ENCODE measurements around the gene WSCD1. TPM values are rescaled to one million over a fixed set of nuclear protein-coding genes. Genes with fewer than 3 reads are reported as not detected.

WSCD1 gene
- total and polyA plus RNA-seq, 2 of the 4 experiments (the other 2 are of a cell fraction): 0.07 TPM; not detected in 1

DNA sequence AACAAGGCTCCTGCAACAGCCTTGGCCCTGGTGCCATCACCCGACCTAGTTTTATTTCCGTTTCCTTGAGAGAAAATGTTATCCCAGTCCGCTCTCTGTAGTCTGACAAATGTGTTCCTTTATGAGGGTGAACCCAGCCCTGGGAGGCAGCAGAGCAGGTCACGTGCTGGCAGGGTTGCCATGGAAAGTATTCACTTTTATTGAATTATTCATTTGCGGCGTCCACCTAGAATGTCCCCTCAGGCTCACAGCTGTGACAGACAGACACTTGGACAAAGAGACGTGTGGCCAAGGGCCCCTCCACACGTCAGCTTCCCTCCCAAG lies 90.0 kb downstream of the WSCD1 start:
- no peak overlapping the region for H3K18ac ChIP-seq (ENCODE audit: low read depth, low read length)
- H3K4me3 ChIP-seq (ENCODE audit: insufficient read depth, low read depth, low read length): no peak overlapping the region
- no peak overlapping the region for H3K4me2 ChIP-seq (ENCODE audit: low read depth, low read length)
- H4K8ac ChIP-seq (ENCODE audit: low read depth in 2 of 2, low read length in 2 of 2): no peak overlapping the region
- no peak overlapping the region for H3K14ac ChIP-seq (replicated peaks; ENCODE audit: low read depth, low read length)
- H2AK9ac ChIP-seq (replicated peaks; ENCODE audit: low read depth, low read length, poor library complexity): no peak overlapping the region
- no peaks in the 10 kb centered on the region for H4K20me1 ChIP-seq (ENCODE audit: insufficient read depth, low read length)
- BruUV-seq (replicated peaks): no TSS peak
- H3K36me3 ChIP-seq (ENCODE audit: control insufficient read depth, insufficient read depth, low read length): no peaks in the 10 kb centered on the region
- no peak overlapping the region for H3K27ac ChIP-seq (ENCODE audit: insufficient read depth, low read length)
- dilution Hi-C loops (cut with HindIII; ENCODE audit: low sequenced_read_pairs, unreplicated experiment) (no loop called here), intact Hi-C loops (cut with micrococcal nuclease) (no loop called here), in situ Hi-C loops (cut with MboI; ENCODE audit: low sequenced_read_pairs) (no loop called here)
- H3K4me1 ChIP-seq (ENCODE audit: control insufficient read depth, insufficient read depth, low read length): no peaks in the 10 kb centered on the region
- no peak overlapping the region for H2BK15ac ChIP-seq (ENCODE audit: low read depth, low read length)
- no peak overlapping the region for H2BK20ac ChIP-seq (ENCODE audit: low read depth, low read length)
- no peak overlapping the region for H2BK5ac ChIP-seq (ENCODE audit: low read depth, low read length, poor library complexity, severe bottlenecking)
- H2AFZ ChIP-seq (replicated peaks; ENCODE audit: low read length, poor library complexity): no peak overlapping the region
- H4K5ac ChIP-seq (ENCODE audit: low read depth, low read length): no peak overlapping the region
- peaks cover 18% of the 10 kb centered on the region; the same call in 1 of the 2 replicates for H3K9me3 ChIP-seq (ENCODE audit: control insufficient read depth, insufficient read depth, low read length)
- DNase-seq (no peak), ATAC-seq (ENCODE audit: low read depth) (no peak)
- WGBS, 2 experiments (ENCODE audit: extremely low coverage in 2 of 2, insufficient read length in 1 of 2): 61% methylated on average over 4 of the region's 8 CpGs; no CpG with 5 or more reads in 1 of the 2 experiments
- no peak overlapping the region for H3K23ac ChIP-seq (ENCODE audit: low read depth, low read length)
- TF ChIP-seq NFE2L2 (IDR thresholded peaks at IDR 0.05; ENCODE audit: low read depth, low read length): no peak
- TF ChIP-seq MAZ (IDR thresholded peaks at IDR 0.05; ENCODE audit: borderline replicate concordance, low read depth, low read length): no peak
- TF ChIP-seq CHD1 (IDR thresholded peaks at IDR 0.05; ENCODE audit: low read depth, low read length): no peak
- no peak for TF ChIP-seq RCOR1 (IDR thresholded peaks at IDR 0.05; ENCODE audit: insufficient replicate concordance, low read length)
- TF ChIP-seq, protein P1, sequence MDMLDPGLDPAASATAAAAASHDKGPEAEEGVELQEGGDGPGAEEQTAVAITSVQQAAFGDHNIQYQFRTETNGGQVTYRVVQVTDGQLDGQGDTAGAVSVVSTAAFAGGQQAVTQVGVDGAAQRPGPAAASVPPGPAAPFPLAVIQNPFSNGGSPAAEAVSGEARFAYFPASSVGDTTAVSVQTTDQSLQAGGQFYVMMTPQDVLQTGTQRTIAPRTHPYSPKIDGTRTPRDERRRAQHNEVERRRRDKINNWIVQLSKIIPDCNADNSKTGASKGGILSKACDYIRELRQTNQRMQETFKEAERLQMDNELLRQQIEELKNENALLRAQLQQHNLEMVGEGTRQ (IDR thresholded peaks at IDR 0.05; ENCODE audit: low read depth, low read length): no peak
- TF ChIP-seq RAD21 (IDR thresholded peaks at IDR 0.05; ENCODE audit: low read length): no peak
- no peak for TF ChIP-seq CEBPB (IDR thresholded peaks at IDR 0.05; ENCODE audit: low read depth, low read length)
- TF ChIP-seq RFX5 (IDR thresholded peaks at IDR 0.05; ENCODE audit: low read depth, low read length): no peak
- TF ChIP-seq SMC3 (IDR thresholded peaks at IDR 0.05; ENCODE audit: low read depth, low read length): no peak
- no peak for TF ChIP-seq POLR2A (IDR thresholded peaks at IDR 0.05; ENCODE audit: low read depth, low read length)
- TF ChIP-seq MAFK (IDR thresholded peaks at IDR 0.05; ENCODE audit: low read depth, low read length): no peak
- TF ChIP-seq, protein P2, sequence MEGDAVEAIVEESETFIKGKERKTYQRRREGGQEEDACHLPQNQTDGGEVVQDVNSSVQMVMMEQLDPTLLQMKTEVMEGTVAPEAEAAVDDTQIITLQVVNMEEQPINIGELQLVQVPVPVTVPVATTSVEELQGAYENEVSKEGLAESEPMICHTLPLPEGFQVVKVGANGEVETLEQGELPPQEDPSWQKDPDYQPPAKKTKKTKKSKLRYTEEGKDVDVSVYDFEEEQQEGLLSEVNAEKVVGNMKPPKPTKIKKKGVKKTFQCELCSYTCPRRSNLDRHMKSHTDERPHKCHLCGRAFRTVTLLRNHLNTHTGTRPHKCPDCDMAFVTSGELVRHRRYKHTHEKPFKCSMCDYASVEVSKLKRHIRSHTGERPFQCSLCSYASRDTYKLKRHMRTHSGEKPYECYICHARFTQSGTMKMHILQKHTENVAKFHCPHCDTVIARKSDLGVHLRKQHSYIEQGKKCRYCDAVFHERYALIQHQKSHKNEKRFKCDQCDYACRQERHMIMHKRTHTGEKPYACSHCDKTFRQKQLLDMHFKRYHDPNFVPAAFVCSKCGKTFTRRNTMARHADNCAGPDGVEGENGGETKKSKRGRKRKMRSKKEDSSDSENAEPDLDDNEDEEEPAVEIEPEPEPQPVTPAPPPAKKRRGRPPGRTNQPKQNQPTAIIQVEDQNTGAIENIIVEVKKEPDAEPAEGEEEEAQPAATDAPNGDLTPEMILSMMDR (conservative IDR thresholded peaks at IDR 0.05; ENCODE audit: low read depth, low read length): no peak
- TF ChIP-seq, protein P3, sequence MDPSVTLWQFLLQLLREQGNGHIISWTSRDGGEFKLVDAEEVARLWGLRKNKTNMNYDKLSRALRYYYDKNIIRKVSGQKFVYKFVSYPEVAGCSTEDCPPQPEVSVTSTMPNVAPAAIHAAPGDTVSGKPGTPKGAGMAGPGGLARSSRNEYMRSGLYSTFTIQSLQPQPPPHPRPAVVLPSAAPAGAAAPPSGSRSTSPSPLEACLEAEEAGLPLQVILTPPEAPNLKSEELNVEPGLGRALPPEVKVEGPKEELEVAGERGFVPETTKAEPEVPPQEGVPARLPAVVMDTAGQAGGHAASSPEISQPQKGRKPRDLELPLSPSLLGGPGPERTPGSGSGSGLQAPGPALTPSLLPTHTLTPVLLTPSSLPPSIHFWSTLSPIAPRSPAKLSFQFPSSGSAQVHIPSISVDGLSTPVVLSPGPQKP (IDR thresholded peaks at IDR 0.05; ENCODE audit: borderline replicate concordance, low read depth, low read length): no peak
- TF ChIP-seq FOS (IDR thresholded peaks at IDR 0.05; ENCODE audit: low read depth, low read length): no peak
- TF ChIP-seq MXI1 (IDR thresholded peaks at IDR 0.05; ENCODE audit: borderline replicate concordance, low read depth, low read length): no peak
- no peak for TF ChIP-seq BHLHE40 (IDR thresholded peaks at IDR 0.05; ENCODE audit: low read depth, low read length)
- H2BK120ac ChIP-seq (ENCODE audit: low read depth, low read length): no peak overlapping the region
- H4K91ac ChIP-seq (ENCODE audit: insufficient read depth, low read depth, low read length): no peak overlapping the region
- CTCF ChIA-PET: no interaction called here
- no peaks in the 10 kb centered on the region for H3K27me3 ChIP-seq (ENCODE audit: control insufficient read depth, insufficient read depth, low read length)
- H3K9me1 ChIP-seq (ENCODE audit: insufficient read depth, low read length): no peaks in the 10 kb centered on the region
- no peak overlapping the region for H3K4ac ChIP-seq (ENCODE audit: low read depth, low read length)
- H2AK5ac ChIP-seq (ENCODE audit: low read depth, low read length): no peak overlapping the region
- no peaks in the 10 kb centered on the region for H3K79me1 ChIP-seq (ENCODE audit: low read depth in 1 of 2, low read length in 2 of 2)
- no peak overlapping the region for H3K9ac ChIP-seq (ENCODE audit: low read depth, low read length)
- no peak overlapping the region for H3K56ac ChIP-seq (ENCODE audit: extremely low read depth, insufficient read depth, low read length)
- POLR2A ChIA-PET (ENCODE audit: unreplicated experiment): no interaction called here

Measured in IMR-90 (cell line).